GM21367 (cell line): Measurements from ENCODE around the gene ZNF736.
A peak's percentile ranks its signal among the peaks of the same experiment; 100 is the strongest.
"Not testable (repeated sequence)": the region's sequence is repeated elsewhere in the genome, so short reads cannot be mapped to it uniquely, and the experiment has no call there.

ENCODE experiments used
- ATAC-seq: cut with Tn5 transposase; IDR thresholded peaks from one replicate; pipeline ENCODE4 v1.9.1; 2021; ENCODE audit not compliant: unreplicated experiment

The ZNF736 gene

DNA sequence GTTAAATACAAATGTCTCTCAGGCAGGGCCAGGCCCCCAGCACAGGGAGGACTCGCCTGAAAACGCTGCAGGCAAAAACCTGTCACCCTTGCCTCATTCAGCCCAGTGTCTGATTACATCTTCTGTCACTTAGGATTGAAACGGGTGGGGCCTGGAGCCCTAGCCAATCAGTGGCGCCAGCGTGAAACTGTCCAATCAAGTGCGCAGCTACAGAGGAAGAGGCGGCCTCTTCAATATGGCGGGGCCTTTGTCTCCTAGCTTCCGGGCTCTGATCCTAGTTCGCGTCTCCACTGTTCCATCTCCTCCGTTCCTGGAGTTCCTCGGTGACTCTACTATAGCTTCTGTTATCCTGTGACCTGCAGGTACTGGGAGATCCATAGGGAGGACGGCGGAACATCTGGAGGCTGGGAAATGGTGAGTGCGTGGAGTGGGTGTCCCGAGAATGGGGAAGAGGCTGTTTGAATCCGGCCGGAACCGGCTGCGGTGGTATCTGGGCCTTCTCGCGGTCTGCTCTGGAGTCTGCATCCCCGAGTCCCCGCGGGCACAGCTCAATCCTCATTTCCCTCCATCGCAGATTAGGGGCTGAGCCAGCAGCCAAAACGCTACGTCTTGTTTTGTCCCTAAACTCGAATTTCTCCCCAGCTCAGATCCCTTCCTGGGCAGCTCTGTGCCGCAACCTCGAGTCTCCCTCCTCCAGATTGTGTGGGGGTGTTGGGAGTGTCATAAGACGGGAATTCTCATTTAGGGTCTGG is at the start of gene ZNF736:
ZNF736 (plus strand) TSS at position 222 of the 752 bp plus-strand sequence; CDS start at position 412, 190 bp downstream.
- ATAC-seq, result peak; percentile 100

DNA sequence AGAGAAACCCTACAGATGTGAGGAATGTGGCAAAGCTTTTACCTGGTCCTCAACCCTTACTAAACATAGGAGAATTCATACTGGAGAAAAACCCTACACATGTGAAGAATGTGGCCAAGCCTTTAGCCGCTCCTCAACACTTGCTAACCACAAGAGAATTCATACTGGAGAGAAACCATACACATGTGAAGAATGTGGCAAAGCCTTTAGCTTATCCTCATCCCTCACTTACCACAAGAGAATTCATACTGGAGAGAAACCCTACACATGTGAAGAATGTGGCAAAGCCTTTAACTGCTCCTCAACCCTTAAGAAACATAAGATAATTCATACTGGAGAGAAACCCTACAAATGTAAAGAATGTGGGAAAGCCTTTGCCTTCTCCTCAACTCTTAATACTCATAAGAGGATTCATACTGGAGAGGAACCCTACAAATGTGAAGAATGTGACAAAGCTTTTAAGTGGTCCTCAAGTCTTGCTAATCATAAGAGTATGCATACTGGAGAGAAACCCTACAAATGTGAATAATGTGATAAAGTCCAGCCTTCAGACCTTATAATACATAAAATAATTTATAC is 47.3 kb upstream of the ZNF736 start:
- ATAC-seq, result no peak

DNA sequence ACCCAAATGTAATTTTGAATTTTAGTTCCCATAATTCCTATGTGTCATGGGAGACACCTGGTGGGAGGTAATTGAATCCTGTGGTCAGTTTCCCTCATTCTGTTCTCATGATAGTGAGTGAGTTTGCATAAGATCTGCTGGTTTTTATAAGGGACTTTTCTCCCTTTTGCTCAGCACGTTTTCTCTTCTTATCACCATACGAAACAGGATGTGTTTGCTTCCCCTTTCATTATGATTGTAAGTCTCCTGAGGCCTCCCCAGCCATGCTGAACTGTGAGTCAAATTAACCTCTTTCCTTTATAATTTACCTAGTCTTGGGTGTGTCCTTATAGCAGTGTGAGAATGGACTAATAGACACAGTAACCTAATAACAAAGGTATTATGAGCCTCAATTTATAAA is 36.1 kb upstream of the ZNF736 start:
- ATAC-seq, result no peak

DNA sequence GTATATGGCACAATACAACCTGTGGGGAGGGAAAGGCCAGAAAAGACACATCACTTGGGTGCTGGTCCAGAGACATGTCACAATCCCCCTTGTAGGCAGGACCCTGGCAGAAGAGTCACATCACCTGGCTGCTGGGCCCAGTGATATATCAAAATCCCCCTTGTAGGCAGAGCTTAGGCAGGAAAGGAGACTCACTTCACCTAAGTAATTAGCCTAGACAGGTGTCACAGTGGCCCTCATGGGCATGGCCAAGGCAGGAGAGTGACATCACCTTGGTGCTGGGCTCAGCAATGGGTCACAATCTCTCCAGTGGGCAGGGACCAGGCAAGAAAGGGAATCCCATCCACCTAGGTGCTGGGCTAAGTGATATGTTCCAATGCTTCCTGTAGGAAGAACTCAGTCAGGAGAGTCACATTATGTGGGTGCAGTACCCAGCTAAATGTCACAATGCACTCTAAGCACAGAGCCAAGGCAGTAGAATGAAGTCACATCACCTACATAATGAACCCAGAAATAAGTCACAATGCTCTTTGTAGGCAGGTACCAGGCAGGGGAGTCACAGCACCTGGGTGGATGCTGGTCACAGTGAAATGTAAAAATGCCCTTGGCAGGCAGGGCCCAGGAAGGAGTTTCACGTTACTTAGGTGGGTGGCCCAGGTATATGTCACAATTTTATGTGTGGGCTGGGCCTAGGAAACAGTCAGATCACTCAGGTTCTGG is 18.9 kb upstream of the ZNF736 start:
- no peak for ATAC-seq

DNA sequence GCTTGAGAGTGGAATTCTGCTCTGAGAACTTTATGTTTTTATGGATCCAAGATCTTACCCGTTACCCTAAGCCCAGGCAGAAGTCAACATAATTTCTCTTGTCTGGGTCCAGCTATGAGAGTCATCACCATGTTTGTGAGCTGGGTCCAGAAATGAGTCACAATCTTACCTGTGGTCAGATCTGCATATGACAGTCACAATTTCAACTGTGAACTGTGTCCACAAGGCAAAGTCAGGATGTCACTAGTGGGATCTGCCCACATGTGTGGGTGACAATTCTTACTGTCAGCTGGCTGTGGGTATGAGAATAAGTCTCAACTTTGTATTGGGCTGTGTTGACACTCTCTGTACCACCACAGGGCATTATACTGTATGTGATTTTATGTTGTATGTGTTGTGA is 16.3 kb upstream of the ZNF736 start:
- ATAC-seq, result not testable (repeated sequence)

DNA sequence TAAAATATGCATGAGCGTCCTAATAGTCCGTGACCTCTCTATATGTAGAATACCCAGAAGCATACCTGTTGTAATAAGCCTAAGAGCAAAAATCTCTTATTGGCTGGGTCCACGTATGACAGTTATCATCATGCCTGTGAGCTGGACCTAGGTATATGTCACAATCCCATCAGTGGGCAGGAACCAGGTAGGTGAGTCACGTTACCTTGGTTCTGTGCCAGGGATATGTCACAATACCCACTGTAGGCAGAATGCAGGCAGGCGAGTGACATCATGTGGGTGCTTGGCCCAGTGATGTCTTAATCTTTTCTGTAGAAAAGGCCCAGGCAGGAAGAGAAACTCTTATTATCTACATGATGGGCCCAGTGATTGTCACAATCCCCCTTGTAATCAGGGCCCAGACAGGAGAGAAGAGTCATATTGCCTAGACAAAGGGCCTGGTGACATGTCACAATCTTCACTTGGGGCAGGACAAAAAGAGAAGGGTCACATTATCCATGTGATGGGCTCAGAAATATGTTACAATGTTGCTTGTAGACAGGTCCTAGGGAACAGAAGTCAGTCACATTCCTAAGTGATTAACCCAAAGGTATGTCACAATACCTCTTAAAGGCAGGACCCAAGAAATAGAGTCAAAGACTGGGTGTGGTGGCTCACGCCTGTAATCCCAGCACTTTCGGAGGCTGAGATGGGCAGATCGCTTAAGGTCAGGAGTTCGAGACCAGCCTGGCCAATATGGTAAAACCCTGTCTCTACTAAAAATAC is 12.9 kb upstream of the ZNF736 start:
- no peak for ATAC-seq

DNA sequence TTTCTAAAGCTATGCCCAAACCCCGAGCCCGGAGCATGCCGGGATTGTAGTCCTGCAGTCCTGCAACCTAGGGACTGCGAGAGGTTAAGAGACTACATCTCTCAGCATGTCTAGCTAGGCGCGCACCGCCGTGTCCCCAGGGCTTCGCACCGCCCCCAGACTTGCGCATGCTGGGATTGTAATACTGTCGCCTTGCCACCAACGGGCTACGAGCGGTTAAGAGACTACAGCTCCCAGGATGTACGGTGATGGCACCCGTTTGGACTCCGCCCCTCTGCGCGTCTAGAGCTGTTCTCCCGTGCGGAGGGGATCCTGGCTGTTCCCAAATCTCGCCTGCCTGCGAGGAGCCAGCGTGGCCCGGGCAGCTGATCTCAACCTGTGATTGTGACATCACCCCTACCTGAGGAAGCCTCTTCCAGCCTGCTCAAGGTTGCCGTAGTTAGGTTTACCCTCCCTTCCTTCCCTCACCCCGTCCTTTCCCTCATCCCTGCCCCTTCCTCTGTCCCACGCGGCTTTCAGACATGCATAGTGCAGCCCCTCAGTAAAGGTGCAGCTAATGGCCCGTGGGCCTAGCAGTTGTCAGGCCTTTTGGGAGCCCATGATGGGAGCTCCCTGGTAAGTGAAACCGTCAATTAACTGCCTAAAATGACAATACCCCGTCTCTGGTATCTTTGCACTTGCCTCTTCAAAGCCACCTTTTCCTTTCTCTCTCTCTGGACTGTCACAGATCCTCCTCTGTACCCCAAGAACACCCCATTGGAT is 6.3 kb upstream of the ZNF736 start:
- ATAC-seq, result peak; percentile 98

DNA sequence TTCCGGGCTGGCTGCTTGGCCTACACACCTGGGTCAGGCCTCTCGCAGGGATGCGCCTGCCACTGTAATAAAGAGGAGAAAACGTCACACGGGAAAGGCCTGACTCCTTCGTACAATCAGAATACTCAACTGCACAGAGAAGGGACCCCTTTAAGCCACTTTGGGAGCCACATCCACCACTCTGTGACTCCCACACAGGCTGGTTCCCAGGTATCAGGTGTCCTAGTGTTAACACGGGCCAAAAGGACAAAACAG is 5.8 kb upstream of the ZNF736 start:
- ATAC-seq, result no peak

DNA sequence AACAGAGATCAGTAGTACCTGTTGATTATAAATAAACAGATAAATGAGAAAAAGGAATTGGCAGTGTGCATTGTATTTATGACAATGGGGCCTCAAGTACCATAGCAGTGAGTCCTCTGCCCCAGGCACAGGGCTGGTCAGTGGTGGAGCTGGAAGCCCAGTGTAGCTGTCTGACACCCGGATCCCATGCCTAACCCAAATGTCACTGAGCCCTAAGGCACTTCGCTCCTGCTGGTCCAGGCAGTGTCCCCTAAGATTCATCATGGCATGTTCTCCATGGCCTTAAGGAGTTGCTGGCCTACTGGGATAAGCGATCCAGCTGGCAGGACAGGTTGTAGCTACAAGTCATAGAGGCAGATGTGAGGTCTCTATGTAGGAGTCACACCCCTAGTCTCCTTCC is 3.3 kb upstream of the ZNF736 start:
- no peak for ATAC-seq

DNA sequence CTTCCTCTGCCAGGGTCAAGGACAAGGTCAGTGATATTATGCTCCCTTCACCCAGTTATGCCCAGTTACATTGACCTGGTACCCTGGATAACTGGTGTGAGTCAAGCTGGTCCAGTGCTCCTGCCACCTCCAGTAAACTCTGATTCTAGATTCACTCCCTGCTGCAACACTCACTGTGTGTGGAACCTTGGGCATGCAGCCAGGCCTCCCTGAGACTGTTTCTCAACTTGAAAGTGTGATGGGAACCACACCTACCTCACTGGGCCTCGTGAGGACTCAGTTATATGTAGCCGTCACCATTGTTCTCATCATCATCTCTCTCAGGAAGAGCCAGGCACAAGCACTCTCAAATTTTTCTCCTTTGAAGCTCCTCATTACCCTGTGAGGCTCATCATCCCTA is 935 bp upstream of the ZNF736 start:
- ATAC-seq, result no peak

DNA sequence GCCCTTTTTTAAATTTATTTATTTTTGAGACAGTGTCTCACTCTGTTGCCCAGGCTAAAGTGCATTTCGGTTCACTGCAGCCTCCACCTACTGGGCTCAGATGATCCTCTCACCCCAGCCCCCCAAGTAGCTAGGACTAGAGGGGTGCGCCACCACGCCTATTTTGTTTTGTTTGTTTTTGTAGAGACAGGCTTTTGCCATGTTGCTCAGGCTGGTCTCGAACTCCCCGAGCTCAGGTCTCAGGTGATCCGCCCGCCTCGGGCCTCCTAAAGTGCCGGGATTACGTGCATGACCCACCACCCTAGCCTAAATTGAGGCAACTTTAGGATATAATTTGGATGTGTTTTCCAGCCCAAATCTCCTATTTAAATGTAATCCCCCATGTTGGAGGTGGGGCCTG is 805 bp downstream of the ZNF736 start:
- ATAC-seq, result no peak

DNA sequence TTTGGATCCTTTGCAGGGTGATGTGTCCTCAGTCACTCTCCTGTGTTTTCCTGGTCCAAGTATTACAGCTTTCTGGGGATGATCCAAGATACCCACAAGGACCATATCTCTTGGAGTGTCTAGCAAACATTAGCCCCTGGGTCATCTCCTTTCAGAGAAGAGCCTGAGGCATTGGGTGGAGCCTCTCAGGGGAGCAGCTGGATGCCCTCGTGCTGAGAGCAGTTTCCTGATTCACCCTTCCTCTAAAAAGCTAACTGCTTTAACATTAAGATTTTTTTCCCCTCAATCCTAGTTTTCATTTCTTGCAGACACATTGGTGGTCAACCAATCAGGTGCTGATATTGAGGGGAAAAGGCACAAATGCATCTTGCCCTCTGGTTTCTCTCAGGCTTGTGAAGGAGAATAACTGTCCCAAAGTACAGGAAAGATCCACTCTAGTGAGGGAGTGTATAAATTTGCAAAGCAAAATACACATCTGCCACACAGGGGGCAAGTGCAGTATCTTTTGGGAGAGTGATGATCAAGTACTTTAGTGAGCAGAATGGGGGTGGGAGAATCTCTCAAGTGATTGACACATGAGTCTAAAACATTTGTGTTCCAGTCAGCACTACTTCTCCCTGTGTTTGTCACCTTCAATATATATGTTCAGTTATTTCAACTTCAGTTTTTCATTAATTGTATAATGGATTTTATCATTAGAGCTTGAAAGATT is 2.4 kb downstream of the ZNF736 start:
- ATAC-seq, result not testable (repeated sequence)

DNA sequence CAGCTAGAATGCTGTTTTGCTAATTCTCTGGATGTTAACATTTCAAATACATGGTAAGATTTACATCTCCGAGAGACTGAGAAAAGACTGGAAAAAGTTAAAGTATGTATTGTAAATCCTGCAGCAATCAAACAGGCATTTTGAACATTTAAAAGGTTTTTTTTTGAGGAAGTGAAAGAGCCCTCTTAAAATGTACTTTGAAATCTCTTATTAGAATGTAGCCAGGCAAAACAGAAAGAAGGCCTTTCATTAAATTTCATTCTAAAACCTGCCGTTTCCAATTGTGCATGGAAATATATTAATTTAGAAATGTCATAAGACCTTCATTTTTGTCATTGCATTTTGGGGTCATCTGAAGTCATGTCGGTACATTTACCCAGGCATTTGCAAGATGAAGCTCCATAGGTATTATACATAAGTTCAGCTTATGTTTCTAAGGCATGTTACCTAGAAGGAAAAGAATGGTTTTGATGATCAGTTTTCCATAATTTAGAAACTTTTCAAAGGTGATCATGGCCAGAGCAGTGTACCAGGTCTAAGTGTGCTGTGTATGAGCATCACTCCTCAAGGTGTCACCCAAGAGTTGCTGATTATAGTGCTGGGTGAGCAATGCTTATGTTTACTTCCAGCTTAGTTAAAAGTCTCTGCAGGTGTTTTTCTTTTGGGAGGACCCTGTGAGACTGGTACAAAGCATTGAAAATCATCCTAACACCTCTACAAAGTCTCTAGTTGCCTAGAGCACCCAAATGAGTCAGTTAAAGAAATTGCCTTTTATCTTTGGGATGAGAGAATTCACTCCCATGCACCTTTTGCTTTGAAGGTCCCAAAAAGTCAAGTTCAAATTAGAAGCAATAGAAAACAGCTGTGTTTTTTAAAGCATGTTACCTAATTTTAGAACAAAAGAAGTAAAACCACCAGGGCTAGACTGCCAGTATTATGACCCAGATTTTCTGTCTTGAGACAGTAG is 7.1 kb downstream of the ZNF736 start:
- ATAC-seq, result no peak

DNA sequence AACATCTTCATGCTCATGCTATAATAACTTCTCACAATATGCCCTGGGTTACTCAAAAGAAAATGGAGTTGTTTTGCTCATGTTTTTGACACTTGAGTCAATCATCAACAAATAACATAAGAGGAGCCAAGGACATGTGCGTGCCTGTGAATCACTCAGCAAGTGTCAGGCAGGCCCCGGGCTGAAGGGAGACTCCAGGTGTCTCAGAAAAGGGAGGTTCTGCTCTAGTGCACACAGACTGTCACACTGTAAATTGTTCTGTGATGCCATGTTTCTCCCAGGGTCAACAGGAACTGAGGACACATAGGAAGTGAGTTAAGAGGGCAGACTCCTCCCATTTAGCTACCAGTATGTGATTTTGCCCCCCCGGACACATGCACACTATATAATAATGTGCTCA is 10.4 kb downstream of the ZNF736 start:
- ATAC-seq, result not testable (repeated sequence)

DNA sequence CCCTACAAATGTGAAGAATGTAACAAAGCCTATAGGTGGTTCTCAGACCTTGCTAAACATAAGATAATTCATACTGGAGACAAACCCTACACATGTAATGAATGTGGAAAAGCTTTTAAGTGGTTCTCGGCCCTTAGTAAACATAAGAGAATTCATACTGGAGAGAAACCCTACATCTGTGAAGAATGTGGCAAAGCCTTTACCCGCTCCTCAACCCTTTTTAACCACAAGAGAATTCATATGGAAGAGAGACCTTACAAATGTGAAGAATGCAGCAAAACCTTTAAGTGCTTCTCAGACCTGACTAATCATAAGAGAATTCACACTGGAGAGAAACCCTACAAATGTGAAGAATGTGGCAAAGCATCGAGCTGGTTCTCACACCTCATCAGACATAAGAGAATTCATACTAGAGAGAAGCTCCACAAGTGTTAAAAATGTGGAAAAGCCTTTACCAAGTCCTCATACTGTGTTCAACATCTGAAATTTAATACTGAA is 35.0 kb downstream of the ZNF736 start:
- not testable (repeated sequence) for ATAC-seq

DNA sequence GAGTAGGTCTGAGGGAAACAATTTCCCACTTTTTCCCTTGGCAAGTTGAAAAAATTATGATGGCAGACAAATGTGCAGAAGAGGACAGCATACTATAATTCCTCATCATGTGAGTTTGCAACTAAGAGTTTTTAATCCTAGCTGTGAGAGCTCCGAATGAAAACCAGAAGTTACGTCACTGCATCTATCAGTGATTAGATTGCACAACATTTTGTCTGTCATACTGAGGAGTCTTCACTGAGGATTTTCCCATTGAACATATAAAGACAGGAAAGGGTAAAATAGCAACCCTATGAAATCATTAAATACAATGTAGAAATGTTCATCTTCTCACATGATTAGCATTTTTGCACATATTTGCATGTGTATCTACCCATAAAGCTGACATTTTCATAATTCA is 45.8 kb downstream of the ZNF736 start:
- ATAC-seq, result no peak

DNA sequence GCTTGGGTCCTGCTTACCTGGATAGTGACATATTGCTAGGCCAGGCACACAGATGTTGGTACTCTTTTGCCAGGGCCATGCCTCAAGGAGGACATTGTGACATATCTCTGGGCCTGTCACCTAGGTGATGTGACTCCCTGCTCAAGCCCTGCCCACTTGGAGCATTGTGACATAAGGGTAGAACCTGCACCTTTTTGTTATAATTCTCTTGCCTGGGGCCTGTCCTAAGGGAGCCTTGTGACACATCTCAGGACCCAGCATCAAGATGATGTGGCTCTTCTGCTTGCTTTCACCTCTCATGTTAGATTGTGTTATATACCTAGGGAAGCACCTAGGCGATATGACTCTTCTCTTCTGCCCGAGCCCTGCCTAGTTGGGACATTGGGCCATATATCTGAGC is 57.4 kb downstream of the ZNF736 start:
- no peak for ATAC-seq

DNA sequence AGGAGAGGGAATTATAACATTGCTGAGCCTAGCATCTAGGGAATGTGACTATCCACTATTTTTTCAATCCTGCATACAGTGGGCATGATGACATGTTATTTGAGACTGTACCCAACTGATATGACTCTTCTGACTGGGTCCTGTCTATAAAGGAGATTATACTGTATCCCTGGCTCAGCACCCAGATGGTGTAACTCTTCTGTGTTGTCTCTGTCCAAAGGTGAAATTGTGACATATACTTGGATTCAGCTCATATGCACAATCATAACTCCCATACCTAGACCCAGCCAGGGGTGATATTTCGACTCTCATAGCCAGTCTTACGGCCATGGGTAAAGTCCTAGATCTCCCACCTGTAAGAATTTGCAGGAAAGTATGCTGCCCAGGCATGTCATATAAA is 59.3 kb downstream of the ZNF736 start:
- no peak for ATAC-seq

DNA sequence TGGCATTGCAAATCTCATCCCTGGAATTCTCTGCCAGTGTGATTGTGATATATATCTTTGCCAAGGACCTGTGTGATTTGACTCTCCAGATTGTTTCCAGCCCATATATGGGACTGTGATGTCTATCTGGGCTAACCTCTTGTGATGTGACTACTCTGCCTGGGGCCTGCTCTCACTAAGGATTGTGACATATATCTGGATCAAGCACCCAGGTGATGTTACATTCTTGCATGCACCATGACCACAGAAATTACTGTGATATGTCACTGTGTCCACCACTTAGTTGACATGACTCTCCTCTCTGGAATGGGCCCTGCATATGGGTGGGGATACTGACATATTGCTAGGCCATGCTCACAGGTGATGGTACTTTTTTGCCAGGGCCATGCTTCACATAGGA is 86.6 kb downstream of the ZNF736 start:
- no peak for ATAC-seq
